ENCODE measurements around the gene EIF5A. TPM values are rescaled to one million over a fixed set of nuclear protein-coding genes. Genes with fewer than 3 reads are reported as not detected.

The EIF5A gene
- total and polyA plus RNA-seq, 9 of the 15 experiments (the other 6 are each of a cell fraction or from before 2014, with no cell fraction given) = 22.9 to 1,163 (median 772) TPM

GRCh38 chr17:7280519-7281073 is 26.8 kb upstream of the EIF5A start (continued):
- TF ChIP-seq ZNF780A (CRISPR knock-in tag; IDR thresholded peaks at IDR 0.05) (no peak), ZNF444 (CRISPR knock-in tag; IDR thresholded peaks at IDR 0.05) (no peak), DLX4 (CRISPR knock-in tag; IDR thresholded peaks at IDR 0.05) (no peak), REST (IDR thresholded peaks at IDR 0.05; ENCODE audit: borderline replicate concordance) (peak; percentile 91), REST (CRISPR knock-in tag; IDR thresholded peaks at IDR 0.05; ENCODE audit: low read depth) (no peak), ZNF518B (CRISPR knock-in tag; IDR thresholded peaks at IDR 0.05) (no peak), DIDO1 (tag; IDR thresholded peaks at IDR 0.05; ENCODE audit: low read depth) (no peak), SUPT5H (IDR thresholded peaks at IDR 0.05) (0 out of 2 replicates have a peak, but pooled peaks have one; percentile 43), TAF15 (IDR thresholded peaks at IDR 0.05; ENCODE audit: low read depth, low read length) (no peak), ZBTB9 (CRISPR knock-in tag; IDR thresholded peaks at IDR 0.05) (no peak), POLR2B (IDR thresholded peaks at IDR 0.05; ENCODE audit: low read depth, partially characterized antibody) (no peak)
- TF ChIP-seq, protein P1, sequence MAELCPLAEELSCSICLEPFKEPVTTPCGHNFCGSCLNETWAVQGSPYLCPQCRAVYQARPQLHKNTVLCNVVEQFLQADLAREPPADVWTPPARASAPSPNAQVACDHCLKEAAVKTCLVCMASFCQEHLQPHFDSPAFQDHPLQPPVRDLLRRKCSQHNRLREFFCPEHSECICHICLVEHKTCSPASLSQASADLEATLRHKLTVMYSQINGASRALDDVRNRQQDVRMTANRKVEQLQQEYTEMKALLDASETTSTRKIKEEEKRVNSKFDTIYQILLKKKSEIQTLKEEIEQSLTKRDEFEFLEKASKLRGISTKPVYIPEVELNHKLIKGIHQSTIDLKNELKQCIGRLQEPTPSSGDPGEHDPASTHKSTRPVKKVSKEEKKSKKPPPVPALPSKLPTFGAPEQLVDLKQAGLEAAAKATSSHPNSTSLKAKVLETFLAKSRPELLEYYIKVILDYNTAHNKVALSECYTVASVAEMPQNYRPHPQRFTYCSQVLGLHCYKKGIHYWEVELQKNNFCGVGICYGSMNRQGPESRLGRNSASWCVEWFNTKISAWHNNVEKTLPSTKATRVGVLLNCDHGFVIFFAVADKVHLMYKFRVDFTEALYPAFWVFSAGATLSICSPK (IDR thresholded peaks at IDR 0.05; ENCODE audit: borderline replicate concordance) = no peak
